GM18499 (cell line): ENCODE results near the gene YTHDF1.

Source experiments
- ATAC-seq: cut with Tn5 transposase; IDR thresholded peaks from one replicate; pipeline ENCODE4 v1.9.1; 2021; ENCODE audit warnings: moderate number of reproducible peaks; ENCODE audit not compliant: insufficient read depth, unreplicated experiment

Gene YTHDF1

GRCh38 chr20:63188159-63188442, 27.8 kb downstream of the YTHDF1 start:
- no peak for ATAC-seq

DNA sequence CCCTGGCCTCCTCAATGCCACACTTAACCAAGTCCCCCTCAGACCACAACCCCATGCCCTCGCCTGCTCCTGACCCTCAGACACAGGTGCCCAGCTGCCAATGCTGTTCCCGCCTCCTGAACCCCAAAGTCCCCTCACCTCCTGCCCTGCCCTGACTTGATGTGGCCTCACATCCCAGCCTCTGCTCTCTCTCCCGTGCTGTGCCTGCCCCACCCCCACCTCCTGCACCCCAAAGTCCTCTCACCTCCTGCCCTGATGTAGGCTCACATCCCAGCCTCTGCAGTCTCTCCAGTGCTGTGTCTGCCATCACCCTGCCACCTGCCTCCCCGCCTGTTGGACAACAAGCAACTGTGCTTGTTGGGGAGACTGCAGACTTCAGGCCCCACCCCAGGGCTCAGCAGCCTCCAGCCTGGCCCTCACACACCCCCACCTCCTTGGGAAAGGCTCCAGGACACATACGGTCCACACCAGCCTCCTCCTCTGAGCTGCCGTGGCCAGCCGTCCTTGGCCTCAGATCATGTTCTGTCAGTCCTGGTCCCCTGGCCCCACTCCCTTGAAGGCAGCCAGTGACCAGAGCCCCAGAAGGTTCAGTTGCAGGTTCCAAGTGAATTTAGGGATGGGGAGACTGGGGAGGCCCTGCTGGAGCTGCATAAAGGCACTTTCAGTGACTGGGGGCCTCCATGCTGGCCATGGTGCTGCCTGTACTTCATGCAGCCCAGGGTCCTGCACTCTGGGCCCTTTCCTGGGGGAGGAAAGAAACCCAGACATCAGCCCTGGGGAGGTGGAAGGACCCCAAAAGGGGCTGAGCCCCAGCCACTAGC, 28.4 kb downstream of the YTHDF1 start:
- no peak for ATAC-seq

DNA sequence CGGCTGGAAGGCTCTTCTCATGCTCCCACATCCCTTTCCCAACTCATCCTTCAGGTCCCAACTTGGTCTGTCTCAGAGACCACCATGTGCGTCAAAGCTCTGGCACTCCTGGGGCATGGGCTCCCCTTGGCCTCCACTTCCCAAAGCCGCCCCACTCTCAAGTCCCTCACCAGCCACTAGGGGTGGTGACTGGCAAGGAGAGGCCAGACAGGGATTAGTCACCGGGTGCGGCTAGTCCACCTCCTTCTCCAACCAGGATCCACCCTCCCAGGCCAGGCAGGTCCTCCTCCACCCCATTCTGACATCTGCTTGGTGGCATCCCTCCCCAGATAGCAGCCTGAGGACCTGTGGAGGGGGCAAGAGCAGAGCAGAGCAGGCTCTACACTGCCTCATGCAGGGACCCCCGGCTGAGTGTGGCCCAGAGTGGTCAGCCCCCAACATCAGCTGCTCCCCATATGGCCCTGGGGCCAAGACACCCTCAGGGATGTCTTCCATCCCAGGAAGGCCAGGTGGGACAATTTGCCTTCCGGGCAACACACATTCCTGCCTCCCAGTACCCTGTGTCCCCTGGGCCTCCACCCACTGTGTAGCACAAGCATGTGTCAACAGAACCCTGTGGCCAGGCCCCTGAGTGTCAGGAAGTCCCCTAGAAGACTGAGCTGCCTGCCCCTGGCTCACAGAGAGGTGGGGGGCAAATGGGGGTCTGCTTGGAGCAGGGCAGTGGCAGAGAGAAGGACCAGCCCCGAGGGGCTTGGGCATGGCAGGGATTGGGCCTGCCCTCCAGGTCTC, 29.2 kb downstream of the YTHDF1 start:
- no peak for ATAC-seq

- no peak for ATAC-seq
Measured at GRCh38 chr20:63186084-63186483, 29.8 kb downstream of the YTHDF1 start.

GRCh38 chr20:63185215-63185796, 30.6 kb downstream of the YTHDF1 start:
- no peak for ATAC-seq

- no peak for ATAC-seq
Measured at GRCh38 chr20:63183422-63184146, 32.3 kb downstream of the YTHDF1 start.

GRCh38 chr20:63182946-63183415, 33.0 kb downstream of the YTHDF1 start:
- no peak for ATAC-seq

DNA sequence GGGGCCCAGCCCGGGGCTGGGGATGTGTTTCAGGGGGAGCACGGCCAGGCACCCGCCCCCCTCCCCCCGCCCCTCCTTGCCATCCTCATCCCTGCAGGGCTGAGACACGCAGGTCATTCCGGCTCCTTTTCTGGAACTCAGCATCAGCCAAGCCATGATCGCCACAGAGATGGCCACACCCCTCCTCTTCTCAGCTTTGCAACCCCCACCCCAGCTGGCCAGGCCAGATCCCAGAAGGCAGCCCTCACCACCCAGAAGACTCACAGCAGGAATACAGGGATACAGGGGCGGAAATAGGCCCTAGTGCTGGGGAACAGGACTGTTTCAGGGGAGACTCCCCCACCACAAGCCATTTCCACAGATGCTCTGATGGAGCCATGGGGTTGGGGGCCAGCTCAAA, 33.5 kb downstream of the YTHDF1 start:
- ATAC-seq, result no peak

GRCh38 chr20:63181226-63181625, 34.7 kb downstream of the YTHDF1 start:
- ATAC-seq, result no peak

GRCh38 chr20:63180569-63181185, 35.3 kb downstream of the YTHDF1 start:
- no peak for ATAC-seq

DNA sequence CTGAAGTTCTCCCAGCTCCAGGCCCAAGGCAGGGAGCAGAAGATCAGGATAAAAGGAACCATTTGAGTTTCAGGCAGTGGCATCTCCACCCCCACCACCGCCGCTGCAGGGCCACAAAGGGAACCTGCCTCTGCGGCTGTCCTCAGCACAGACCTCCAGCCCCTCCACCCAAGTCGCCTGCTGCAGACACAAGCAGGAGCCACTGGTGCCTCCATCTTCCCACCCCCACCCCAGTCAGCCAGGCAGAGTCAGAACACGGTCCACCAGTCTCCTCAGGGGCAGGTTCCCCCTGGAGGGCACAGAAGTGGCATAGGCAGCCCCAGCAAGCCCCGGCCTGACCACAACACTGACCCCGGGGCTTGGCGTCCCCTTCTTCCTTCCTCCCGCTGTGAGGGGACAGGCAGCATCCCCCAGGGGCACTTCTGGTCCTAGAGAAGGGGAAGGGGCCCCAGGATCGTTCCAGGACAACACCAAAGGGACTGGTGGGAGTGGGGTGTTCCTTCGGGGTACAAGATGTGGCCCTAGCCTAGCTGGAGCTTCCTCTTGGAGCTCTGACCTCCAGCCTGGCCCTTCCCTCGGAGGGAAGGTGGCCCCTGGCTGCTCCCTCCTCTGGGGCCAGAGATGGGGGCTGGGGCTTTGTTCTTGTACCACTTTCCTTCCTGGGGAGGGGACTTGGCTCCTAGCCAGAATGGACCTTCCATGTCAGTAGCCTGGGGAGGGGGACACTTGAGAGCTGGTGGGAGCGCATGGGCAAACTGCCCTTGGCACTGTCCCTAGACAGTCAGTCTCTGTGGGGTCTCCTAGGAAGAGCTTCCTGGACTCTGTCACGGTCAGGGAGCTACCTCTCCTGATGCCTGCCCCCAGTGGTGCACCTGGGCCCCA, 36.0 kb downstream of the YTHDF1 start:
- no peak for ATAC-seq

GRCh38 chr20:63178889-63179686, 36.8 kb downstream of the YTHDF1 start:
- ATAC-seq, result no peak

DNA sequence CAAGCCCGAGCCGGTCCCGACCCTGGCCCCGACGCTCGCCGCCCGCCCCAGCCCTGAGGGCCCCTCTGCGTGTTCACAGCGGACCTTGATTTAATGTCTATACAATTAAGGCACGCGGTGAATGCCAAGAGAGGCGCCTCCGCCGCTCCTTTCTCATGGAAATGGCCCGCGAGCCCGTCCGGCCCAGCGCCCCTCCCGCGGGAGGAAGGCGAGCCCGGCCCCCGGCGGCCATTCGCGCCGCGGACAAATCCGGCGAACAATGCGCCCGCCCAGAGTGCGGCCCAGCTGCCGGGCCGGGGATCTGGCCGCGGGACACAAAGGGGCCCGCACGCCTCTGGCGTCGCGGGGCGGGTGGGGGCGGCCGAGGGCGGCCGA, 37.5 kb downstream of the YTHDF1 start:
- no peak for ATAC-seq

- no peak for ATAC-seq
Measured at GRCh38 chr20:63177785-63178445, 38.0 kb downstream of the YTHDF1 start.

- no peak for ATAC-seq
Measured at GRCh38 chr20:63177134-63177784, 38.7 kb downstream of the YTHDF1 start.

GRCh38 chr20:63176427-63177133, 39.4 kb downstream of the YTHDF1 start:
- no peak for ATAC-seq

DNA sequence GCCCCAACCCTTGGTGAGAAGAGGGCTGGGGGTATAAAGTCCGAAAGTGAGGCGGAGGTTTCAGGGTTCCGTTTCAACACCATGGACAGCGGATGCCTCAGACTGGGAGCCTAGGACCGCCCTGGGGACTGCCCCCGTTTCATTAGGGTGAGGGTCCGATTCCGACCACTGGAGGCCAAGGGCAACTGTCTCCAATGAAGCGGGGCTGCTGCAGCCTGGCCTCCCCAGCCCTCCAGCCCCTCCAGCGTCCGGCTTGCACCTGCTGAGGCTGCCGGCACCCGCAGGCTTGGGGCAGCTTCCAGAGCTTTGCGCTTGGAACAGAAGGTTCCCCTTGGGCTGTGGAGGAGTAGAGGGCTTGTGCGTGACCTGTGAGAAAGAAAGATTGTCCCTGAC, 39.9 kb downstream of the YTHDF1 start:
- ATAC-seq, result no peak
